Daoy (cell line): ENCODE results near the gene CCNA2. TPM values are rescaled to one million over a fixed set of nuclear protein-coding genes. Genes with fewer than 3 reads are reported as not detected.

Experiments used
- DNase-seq: peaks from one replicate; pipeline ENCODE4 v3.0.0-alpha.2; 2015; ENCODE audit warnings: low read depth
- total RNA-seq: library from RNA; depleted of rRNA; stranded (reverse); fragments of >200 nt; shearing (Covaris generic); gene quantifications from 2 replicates; pipeline ENCODE4 v1.2.3, GENCODE V29; 2014; rRNA removed

Gene CCNA2
- 124 and 154 TPM in 2 replicates for total RNA-seq

DNA sequence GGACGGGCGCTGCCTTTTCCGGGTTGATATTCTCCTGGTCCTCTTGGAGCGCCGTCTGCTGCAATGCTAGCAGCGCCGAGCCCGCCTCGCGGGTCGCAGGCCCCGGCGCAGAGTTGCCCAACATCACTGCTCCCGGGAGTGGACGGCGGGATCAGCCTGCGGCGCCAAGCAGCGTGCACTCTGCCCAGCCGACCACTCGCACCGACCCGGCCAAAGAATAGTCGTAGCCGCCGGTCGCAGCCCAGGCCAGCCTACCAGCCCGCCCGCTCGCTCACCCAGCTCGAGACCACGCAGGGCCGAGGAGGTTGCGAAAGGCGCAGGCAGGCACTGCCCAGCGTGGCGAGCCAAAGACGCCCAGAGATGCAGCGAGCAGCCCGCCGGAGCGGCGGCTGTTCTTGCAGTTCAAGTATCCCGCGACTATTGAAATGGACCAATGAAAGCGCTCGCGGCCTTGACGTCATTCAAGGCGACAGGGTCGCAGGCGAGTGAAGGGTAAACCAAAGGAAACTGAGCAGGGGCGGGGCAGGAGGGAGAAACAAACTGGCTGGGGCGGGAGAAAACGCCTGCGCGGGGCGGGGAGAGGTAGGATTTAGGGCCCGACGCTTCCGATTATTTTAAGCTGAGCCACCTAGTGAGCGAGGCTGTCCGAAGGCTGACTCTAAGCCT is at the start of gene CCNA2:
Gene CCNA2, minus strand, starts transcription at position 379 of the 666 bp plus-strand sequence. Its CDS starts 255 bp downstream, at position 124.
- peak; percentile 93 for DNase-seq

DNA sequence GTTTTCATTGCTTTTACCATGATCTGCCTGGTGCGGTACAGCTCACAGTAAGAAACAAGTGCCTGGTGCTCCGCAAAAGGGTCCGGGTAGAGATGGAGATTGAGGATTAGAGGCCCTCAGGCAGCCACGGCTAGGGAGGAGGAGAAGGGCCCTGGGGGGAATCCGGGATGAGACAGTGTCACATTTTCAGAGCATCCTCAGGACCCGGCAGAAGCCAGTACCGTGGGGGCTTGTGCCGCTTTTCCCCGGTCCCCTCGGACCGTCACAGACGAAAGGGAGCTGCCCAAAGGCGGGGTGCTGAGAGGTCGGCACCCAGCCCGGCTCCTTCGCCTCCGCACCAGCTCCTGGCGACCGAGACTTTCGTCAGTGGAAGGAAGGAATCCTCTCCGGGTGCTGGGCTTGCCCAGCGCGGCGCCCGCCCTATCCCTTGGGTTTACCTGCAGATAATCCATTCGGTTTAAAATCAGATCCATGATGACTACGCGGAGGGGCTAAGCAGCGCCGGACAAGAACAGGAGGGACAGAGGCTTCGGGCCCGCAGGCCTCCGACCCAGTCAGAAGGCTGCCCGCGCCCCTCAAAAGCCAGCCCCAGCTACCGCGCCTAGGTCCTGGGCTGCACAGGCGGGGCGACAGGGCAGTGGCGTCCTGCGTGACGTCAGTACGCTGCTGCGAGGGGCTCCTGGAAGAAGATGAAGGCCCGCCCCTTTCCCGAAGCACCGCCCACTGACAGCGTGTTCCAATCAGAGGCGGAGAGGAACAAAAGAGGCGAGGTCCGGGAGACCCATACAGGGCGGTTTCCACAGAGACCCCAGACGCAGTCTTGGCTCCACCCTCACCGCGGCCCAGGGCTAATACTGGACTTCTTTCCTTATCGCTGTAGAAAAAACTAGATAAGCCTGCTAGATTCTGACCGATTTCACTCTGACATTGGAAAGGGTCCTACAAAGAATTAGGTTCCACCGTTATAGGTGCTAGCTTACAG is 46.4 kb upstream of the CCNA2 start, which contains the start of gene BBS7:
Gene BBS7, minus strand, starts transcription at position 634 of the 982 bp plus-strand sequence. Its CDS starts 161 bp downstream, at position 473.
- peak; percentile 93 for DNase-seq

DNA sequence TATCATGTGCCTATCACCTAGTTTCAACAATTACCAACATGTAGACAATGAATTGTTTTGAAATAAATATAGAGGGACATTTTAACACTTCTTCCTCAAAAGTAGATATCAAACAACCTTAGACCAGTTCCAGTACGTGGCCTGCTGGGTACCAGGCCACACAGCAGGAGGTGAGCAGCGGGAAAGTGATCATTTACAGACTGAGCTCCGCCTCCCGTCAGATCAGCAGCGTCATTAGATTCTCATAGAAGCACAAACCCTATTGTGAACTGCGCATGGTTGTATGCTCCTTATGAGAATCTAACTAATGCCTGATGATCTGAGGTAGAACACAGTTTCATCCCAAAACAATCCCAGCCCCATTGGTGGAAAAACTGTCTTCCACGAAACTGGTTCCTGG is 40.1 kb upstream of the CCNA2 start:
- DNase-seq: no peak

DNA sequence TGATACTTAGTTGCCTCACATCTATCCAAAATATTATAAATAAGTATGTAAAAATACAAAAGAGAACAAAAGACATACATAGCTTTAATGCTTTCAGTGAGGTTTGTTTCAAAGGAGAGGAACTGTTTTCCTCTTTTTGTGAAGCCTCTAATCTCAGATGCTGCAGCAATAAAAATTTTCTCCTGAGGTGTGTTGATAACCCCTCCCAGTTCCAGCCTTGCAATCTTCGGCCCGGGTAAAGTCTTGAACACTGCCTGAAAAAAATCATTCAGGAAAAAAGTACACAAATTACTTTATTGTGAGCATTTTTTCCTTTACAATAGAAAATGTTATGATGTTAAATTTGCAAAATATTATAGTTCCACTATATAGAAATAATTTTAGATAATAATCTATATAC is 37.7 kb upstream of the CCNA2 start:
- DNase-seq: no peak

DNA sequence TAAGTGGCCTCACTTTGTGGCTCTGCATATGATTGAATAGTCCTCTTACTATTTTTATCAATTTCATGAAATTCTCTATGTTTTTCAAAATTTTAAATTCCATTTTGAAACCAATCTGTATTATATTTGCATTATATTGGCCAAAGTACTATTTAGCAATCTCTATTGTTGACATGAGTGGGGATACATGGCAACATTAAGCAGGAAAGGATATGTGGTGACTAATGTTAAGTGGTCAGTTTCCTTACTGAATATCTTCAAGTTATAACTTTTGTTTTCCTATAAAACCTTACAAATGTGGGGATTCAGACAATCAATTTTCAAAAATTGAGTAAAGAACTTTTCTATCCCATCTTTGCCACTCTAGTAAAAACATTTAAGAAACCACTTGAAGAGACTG is 36.4 kb upstream of the CCNA2 start:
- no peak for DNase-seq

DNA sequence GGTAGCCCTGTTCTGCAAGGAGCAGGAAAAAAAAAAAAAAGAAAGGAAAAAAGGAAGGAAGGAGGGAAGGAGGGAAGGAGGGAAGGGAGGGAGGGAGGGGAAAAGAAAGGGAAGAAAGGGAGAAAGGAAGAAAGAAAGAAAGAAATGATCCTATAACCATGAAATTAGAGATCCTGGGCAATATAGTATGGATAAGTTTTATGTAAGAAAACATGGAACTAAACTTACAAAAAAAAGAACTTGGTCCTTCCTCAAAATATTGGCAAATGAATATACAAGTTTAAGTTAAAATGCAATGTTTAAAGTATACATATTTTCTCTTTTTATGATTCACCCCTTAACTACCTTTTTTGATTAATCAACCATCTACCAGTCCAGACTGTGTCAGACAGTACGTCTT is 27.7 kb upstream of the CCNA2 start:
- DNase-seq: no peak

DNA sequence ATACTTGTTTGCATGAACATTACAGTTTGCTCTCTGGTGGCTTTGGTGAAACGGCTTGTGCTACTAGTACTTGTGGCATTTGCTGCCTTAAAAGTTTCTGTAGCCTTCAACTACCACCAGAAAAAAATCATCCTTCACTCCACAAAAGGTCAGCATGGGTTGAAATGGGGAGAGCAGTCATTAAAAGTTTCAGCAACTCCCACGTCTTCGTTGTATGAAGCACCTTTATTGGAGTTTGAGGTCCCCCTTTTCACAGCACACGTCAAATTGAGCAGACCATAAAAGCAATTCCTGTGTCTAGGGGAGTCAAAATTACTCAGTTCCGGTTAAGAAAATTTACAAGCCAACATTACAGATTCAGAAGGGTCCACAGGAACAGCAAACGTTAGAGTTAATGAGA is 23.0 kb upstream of the CCNA2 start:
- DNase-seq: no peak

DNA sequence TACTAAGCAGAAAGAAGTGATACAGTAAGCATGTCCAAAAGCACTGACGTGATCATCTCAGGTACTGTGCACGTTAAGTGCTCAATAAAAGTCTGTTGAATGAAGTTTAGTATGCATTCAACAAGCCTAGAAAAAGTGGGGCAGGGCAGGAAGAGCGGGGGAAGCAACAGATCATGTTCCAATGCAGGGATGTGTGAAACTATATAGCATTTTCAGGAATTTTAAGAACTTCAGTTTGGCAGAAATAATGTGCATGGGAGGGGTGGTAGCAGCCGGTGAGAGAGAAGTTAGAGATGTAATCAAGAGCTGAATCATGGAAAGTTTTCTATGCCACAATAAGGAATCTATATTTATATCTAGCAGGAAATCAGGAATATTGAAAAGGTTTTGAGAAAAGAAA is 19.2 kb upstream of the CCNA2 start:
- DNase-seq: no peak

DNA sequence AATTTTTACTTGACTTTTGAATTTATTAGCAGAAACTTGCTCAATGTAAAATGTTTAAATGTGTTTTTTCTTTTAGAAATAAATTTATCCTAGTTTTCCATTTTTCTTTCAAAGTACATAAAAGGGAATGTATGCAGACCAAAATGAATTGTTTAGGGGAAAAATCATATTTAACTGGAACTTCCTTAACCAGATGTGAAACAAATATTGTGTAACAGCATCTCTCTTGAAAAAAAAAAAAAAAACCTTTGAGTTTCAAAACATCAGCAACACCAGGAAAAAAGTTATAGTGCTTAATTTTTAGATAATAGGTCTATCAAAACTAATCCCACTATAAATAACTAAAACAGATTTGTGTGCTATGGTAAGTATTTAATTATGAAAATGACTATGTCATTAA is 14.5 kb upstream of the CCNA2 start:
- DNase-seq: no peak

DNA sequence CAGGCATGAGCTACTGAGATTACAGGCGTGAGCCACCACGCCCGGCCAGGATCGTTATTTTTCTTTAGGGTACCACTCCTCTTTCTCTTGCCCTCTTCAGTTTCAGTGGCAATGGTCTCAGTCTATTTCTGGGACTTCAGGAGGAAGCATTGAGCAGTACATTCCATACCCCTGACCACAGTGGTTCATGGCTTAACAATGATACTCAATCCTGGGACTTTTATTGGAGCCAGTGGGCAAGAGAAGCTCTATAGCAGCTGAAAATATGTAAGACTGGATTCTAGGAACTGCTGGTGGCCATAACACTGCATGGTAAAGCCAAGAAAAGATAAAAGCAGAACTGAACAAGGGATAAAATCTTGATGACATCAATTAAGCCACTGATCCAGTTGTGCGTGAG is 5.8 kb upstream of the CCNA2 start:
- no peak for DNase-seq

DNA sequence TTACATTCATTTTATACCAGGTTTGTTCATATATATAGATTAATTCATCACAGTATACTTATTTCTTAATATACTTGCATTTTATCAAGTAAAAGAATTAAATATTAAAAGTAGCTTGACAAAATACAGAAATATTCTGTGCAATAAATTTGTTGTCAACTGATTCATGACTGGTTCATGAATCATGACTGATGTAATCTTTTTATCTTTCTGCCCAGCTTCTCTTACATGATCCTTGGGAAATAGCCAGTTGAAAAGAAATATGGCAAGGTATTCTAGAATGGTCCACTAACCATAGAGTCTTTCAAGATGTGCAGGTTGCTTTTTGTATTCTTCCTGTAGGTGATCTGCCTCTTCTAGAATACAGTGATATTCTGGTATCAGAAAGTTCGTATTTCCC is 4.2 kb upstream of the CCNA2 start:
- peak; percentile 7 for DNase-seq

DNA sequence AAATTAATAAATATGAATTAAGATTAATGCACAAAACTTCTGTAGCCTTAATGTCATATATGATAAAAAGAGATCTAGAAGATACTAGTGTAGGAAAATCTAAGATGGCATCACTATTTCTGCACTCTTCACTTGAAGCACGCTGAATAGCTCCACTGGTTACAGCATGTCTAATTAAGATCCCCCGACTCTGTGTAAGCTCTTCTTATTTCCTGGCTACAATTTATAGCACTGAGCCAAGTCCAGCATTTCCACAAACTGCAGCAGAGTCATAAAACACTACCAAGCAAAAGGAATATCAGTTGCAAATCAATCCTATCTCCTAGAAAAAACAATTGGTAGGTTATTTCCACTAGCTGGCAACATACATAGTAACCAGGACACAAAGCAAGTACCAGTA is 1.3 kb upstream of the CCNA2 start:
- DNase-seq: no peak

DNA sequence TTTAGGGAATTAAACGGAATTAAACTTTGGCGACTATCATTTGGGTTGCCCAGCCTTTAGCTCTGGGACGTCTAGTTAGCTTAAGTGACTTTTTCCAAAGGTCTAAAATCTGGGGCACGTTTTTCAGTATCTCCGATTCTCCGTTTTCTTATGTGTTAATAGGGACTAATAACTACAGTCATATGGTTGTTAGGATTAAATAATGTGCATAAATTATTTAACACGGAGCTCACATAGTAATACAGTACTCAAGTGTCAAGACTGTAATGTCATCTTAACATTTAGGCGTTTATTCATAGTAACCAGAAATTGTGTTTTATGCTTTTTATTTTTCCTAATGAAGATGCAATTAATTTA is 466 bp upstream of the CCNA2 start:
- DNase-seq: no peak

DNA sequence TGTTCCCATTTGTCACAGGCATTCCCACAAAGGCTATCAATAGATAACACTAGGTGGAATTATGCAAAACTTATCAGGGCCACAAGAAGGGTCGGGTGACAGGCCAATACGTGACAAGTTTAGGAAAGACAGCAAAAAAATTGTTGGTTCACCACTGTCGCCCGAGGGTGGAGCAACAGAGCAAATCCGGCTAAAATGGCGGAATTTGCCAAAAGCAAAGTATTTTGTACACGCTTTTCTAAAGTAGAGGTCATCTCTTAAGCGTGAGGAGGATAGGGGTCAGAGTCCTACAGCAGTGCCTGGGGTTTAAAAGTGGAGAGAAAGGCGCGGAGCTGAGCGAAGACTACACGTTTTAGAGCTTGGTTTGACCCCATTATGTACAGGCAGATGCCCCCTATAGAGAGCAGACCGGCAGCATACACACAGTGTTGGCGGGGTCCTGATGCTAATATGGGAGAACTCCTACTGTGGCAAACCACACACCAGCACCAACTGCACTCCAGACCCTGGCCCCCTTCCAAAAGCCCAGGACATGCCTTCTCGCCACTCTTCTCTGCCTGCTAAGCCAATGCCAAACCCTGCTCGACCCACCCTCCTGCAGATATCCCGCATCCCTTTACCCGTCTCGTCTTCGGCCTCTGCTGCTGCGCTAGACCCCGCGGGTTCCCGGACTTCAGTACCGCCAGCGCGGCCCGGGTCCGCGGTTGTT is 733 bp downstream of the CCNA2 start:
- DNase-seq: peak; percentile 41

DNA sequence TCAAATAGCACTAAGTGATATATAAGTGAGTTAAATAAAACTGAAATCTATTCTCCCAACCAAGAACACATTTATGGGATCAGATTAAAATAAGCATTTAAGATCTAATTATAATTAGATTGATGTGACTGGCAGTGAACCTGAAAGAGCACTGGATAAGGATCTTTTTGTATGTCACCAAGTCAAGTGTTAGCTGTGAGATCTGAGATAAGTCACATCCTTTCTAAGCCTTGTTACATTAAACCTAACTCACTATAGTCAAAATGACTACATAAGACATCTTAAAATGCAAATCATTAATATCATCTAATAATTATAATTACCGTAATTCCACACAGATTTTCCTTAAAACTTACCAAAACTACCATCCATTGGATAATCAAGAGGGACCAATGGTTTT is 1.6 kb downstream of the CCNA2 start:
- no peak for DNase-seq

DNA sequence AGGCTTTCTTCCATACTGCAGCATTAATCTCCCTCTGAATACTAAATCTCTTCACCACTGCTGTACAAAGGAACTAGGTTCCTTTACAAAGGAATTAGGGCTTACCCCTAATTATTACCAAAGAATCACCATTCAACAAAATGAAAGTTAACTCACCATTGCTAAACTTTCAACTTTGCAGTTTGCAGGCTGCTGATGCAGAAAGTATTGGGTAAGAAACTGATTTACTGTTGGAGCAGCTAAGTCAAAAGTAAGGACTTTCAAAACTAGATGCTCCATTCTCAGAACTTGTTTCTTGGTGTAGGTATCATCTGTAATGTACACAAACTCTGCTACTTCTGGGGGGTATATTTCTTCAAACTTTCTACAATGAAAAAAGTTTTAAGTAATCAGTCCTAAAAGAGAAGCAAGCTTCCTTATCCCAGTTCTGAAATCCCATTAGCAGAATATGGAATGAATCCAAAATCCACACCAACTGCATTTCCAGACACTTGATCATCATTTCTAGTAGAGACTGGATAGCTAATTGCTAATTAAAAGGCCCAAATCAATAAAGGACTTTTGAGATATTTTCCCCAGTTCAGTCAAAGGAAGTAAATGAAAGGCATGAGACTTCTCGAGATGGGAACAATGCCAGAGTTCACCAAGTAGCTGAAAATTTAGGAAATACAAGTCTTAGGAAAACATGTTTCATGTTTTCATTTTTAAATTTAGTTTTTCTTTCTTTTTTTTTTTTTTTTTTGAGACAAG is 4.3 kb downstream of the CCNA2 start:
- DNase-seq: no peak

DNA sequence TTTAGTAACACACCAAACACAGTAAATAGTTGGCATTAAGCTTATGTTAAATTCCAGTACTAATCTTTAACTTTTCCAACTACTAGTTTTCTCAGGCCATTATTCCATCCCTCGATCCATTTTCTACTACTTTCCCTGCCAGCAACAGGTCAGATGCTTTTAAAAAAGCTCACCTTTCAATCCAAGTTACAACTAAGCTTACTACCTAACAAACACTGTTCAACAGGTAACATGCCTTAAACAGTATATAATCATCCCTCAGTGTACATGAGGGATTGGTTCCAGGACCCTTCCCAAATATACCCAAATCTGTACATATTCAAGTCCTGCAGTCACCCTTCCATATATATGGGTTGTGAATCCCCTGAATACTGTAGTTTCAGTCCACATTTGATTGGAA is 5.5 kb downstream of the CCNA2 start:
- no peak for DNase-seq

DNA sequence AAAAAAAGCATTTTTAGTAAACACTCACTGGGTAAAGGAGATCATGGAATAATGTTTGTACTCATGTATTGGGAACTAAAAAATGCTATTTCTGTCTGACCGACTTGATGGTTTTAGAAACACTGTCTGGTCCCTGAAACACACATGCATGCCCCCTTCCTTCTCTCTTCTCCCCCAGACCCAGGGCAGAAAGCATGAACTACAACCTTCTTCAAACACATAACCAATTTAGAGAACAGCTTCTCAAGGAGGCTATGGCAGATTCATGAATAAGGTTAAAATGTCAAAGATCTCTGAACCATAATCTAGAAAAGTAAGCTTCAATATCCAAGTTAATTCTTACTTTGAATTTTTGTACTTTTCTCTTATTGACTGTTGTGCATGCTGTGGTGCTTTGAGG is 6.0 kb downstream of the CCNA2 start:
- DNase-seq: no peak

DNA sequence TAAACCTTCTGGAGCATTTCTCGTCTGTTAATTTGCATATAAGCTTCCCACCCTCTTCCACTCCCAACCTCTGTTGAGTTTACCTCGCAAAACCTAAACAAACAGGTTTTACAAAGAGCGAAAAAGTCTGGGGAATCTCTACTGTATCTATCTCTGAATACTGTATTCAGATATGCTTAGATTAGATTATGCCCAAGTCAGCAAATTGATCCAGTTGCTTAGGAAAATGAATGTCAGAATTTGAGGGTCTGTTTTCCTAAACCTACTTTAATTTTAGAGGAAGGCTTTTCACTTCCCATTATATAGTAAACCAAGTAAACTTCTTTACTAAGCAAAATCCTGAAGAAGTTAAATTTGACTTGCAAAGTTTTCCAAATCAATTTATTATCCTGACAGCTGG is 6.7 kb downstream of the CCNA2 start:
- DNase-seq: no peak

DNA sequence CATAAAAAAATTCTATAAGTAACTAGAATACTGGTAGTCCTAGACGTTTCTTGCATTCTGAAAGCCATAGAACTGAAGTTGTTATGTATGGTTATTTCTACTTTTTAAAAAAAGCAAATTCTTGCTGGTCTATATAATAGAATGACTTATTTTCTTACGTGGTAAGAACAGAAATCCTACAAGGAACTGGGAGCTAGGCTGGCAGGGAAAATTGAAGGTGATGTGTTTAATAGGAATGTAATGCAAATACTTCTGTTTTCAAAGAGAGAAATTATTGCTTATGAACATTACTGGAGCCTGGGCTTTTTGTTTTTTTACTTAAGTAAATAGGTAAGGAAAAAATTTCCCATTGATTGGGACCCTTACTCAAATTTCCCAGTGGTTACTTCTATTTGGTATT is 8.9 kb downstream of the CCNA2 start:
- no peak for DNase-seq

DNA sequence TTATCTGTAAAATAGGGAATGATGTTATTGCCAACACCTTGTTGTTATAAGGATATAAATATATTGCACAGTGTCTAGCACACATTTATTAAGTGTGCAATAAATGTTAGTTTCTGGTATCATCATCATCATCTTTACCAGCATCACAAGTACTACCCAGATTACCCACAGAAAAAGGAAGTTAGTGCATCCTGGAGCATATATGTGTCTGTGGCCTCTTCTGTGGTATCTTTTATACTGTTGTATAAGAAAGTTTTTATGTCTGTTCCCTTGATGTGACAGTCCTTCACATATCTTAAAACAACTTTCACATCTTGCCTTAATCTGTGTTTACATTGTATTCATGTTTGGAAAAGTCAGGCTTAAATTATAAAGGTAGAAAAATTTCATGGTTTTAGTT is 12.6 kb downstream of the CCNA2 start:
- DNase-seq: no peak

DNA sequence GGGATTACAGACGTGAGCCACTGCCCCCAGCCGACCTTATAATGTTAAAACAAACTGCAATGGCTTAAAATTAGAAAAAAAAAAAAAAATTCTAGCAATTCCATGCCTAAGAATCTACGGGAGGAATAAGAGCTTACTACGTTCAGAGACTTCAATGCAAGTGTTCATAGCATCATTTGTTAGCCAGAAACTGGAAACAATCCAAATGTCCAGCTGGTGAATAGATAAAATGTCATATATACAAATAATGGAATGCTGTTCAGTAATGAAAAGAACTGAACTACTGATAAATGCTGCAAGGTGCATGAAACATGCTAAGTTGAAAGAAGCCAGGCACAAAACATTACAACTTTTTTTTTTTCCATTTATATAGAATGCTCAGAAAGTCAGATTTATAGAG is 17.3 kb downstream of the CCNA2 start:
- DNase-seq: no peak
